ENCODE results near the gene KCNIP2.

KCNIP2 gene

DNA sequence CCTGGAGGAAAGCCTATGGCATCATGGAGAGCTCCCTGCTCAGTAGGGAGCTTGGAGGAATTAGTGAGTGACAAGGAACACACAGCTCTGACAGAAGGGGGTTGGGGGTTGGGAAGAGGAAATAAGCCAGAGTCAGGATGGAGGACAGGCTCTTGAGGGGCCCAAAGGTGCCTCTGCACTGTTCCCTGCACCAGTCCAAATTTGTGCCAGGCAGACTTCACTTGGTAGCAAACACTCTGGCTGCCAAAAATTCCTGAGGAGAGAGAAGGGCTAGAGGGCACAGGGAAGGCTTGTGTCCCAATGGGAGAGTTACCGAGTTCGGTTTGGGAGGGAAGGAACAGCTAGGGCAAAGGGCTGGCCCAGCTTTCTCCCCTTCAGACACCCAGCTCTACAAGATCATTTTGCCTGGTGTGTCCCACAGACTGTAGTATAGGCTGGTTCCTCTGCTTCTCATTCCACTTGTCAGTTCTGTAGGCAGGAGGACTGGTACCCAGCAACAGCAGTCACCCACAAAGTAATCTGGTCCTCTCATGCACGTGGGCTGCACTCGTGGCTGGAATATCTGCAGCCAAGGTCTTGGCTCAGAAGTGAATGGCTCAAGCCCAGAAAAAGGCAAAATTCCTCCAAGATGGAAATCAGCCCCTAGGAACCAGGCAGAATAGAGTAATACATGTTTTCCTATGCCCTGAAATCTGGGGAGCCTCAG, 8.0 kb upstream of the KCNIP2 start:
- DNase-seq (ENCODE audit: low read depth) = no peak

DNA sequence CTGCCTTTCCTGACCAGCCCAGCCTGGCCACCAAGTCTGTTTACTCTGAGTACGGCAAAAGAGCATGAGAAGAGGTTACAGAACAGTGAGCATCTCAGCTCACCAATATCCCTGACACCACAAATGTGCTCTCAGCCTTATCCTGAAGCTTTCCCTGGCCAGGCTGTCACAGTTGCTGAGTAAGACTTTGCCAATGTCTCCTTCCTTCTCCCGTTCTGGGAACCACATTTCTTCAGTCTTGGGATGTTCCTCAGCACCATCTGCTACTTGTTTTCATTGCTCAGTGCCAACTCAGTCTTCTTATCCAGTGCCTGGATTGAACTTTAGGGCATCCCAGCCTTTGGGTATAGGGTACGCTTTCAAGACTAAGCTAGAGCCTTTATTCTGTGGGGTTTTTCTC, 7.1 kb upstream of the KCNIP2 start:
- no peak for DNase-seq (ENCODE audit: low read depth)

- peak; percentile 49 for DNase-seq (ENCODE audit: low read depth)
Measured at GRCh38 chr10:101848894-101849351, 5.3 kb upstream of the KCNIP2 start.

GRCh38 chr10:101848408-101848807, 4.8 kb upstream of the KCNIP2 start:
- peak; percentile 21 for DNase-seq (ENCODE audit: low read depth)

- no peak for DNase-seq (ENCODE audit: low read depth)
Measured at GRCh38 chr10:101845893-101846292, 2.3 kb upstream of the KCNIP2 start.

DNA sequence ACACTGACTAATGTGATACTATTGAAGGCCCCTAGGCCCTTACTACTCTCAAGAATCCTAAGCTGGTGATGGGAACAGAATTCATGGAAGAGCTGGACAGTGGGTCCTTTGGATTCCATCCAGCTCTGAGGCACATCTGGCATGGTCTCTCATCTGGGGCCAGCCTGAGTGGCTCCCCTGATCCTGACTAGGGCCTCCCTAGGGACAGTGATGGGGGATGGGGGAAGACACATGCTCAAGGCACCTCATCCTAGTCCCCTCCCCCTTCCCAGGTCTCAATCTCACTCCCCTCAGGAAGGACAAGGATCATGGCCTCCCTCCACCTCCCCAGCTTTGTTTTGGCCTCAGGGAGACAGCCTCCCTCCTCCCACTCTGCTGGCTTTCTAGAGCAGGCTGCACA, 1.8 kb downstream of the KCNIP2 start:
- no peak for DNase-seq (ENCODE audit: low read depth)

- DNase-seq (ENCODE audit: low read depth) = peak; percentile 86
Measured at GRCh38 chr10:101840741-101841453, 2.7 kb downstream of the KCNIP2 start.

DNA sequence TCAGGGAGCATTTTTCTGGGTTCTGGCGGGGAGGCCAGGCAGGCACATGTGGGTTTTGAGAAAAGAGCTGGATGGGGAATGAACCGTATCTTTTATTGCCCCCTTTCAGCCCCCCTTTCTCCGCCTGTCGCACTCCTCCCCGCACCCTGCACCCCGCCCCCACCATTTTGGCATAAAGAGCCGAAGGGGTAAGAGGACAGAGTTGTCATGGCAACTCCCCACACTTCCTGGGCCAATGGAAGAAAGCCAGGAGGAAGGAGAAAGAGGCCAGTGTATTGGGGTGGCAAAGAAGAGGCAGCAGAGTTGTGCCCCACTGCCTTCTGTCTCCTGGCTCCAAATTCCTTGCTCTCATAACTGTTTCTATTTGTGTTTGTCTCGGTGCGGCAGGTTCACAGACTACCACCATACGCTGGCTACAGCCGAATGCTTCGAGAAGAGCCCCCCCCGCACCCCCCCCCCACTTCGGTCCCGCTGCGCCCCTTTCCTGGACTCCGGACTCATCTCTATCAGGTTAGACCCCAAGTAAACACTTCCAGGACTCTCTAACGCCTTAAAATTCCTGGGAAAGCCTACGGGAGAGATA, 3.4 kb downstream of the KCNIP2 start:
- DNase-seq (ENCODE audit: low read depth) = peak; percentile 45

DNA sequence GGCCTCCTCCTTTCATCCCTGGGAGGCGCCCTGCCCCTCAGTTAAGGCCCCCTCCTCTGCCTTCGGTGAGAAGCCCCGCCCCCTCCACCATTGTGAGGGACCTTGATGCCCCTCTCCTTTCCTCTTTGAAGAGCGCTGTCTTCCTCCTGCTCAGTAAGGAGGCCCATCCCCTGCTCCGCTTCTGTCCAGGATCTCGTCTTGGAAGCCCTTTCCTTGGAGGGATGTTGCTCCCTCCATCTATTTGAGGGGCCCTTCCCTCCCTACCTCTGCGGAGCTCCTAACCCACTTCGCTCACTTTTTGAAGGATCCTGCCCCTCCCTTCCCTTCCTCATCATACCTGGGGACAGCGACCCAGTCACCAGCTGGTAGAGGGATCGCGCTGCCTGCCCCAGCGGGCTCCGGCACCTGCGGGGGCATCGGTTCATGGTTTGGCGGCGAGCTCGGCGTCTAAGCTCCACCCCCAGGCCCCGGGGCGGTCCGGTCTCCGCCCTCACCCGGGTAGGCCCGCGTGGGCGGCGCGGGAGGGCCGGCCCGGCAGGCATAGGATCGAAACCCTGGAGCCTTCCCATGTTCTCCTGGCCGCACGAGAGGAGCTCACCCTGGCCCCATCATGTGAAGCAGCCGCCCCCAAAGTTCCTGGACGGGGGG, 4.1 kb downstream of the KCNIP2 start:
- peak; percentile 46 for DNase-seq (ENCODE audit: low read depth)

- DNase-seq (ENCODE audit: low read depth) = no peak
Measured at GRCh38 chr10:101839002-101839401, 4.6 kb downstream of the KCNIP2 start.

- no peak for DNase-seq (ENCODE audit: low read depth)
Measured at GRCh38 chr10:101838416-101838970, 5.1 kb downstream of the KCNIP2 start.

- DNase-seq (ENCODE audit: low read depth) = no peak
Measured at GRCh38 chr10:101837748-101838147, 5.9 kb downstream of the KCNIP2 start.

DNA sequence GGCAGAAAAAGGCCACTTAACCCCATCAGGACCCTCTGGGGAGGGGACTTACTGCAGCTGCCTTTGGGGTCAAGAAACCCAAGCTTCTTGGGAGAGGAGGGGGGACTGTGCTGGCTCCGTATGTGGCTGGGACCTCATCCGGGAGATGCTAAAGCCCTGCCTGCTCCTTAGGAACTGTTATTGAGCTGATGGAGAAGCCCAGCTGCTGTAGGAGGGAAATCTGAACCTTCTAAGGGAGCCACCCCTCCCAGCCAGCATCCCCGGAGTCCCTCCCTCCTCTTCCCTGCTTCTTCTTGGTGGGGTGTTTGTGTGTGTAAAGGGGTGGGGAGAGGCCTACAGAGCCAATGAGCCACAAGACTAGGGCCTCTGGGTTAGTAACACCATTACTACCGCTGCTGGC, 8.2 kb downstream of the KCNIP2 start:
- DNase-seq (ENCODE audit: low read depth) = no peak

DNA sequence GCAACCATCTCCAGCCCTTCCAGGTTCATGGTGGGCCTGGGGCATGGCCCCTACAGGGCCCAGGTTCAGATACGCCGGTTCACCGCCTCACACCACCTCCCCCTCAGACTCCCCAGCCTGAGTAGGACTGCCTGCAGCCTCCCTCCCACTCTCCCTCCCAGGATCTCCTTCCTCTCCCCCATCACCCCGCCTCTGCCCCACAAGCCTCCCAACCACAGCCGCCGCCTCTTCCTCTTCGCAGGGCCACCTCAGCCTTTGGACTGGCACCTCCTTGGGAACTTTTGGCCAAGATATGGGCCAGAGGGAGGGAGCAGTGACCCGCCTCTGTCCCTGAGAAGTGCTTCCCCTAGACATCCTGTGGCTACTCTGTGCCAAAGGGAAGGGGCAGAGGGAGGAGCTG, 9.3 kb downstream of the KCNIP2 start:
- DNase-seq (ENCODE audit: low read depth) = no peak

- DNase-seq (ENCODE audit: low read depth) = no peak
Measured at GRCh38 chr10:101833466-101833865, 10.1 kb downstream of the KCNIP2 start.

- no peak for DNase-seq (ENCODE audit: low read depth)
Measured at GRCh38 chr10:101832325-101832771, 11.3 kb downstream of the KCNIP2 start.

DNA sequence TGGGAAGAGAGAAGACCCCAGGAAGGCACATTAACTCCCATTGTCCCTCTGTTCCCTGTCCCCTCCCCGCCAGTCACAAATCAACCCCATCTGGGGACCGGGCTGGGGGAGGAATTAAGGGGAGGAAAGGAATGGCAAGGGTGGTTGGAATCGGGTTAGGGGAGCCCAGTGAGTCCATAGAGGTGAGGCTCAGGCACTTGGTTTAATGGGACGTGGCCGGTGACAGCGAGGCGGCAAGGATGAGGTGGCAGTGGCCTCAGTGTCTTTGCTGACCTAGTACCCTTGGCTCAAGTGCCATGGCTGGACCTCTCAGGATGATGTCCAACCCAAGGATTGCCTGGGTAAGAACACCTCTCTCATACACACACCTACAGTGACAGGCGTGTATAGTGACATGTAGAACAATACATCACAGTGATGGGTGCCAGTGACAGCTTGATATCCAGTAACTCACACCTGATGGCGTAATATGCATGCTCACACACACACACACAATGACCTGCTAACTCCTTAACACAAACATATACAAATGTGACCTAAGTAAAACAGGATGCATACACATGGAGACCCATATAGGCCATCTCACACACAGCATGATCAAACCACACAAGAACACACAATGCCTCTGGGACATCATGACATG, 12.3 kb downstream of the KCNIP2 start:
- DNase-seq (ENCODE audit: low read depth) = no peak

- DNase-seq (ENCODE audit: low read depth) = peak; percentile 89
Measured at GRCh38 chr10:101830322-101831168, 13.1 kb downstream of the KCNIP2 start.

GRCh38 chr10:101829561-101830315, 13.9 kb downstream of the KCNIP2 start:
- DNase-seq (ENCODE audit: low read depth) = peak; percentile 25
